Activated naive CD4-positive, alpha-beta T cell treated with anti-CD3 and anti-CD28 coated beads, Interleukin-2, amount 10 ng/mL, durations not matched to agents 7 days and 5 days (primary cell): ENCODE results near the gene RBMX.

Experiments
- CTCF ChIA-PET: fragments of 350-600 bp; sonication (Branson Sonifier 250); formaldehyde crosslinking; loops from one replicate; lab custom pipeline; 2021; ENCODE audit warnings: antibody characterized with exemption; lab: Charles Lee
- DNase-seq: peaks from one replicate; pipeline ENCODE4 v3.0.0-alpha.2; 2020
- H3K27ac Mint-ChIP-seq: one replicate; pipeline ENCODE4 v1.8.0; 2021; ENCODE audit warnings: mild to moderate bottlenecking, moderate library complexity, mixed read lengths
- H3K27me3 Mint-ChIP-seq: one replicate; pipeline ENCODE4 v1.8.0; 2021; ENCODE audit warnings: mild to moderate bottlenecking, mixed read lengths
- H3K36me3 Mint-ChIP-seq: one replicate; pipeline ENCODE4 v1.8.0; 2021; ENCODE audit warnings: mixed read lengths
- H3K4me1 Mint-ChIP-seq: one replicate; pipeline ENCODE4 v1.8.0; 2021; ENCODE audit warnings: mixed read lengths
- H3K4me3 Mint-ChIP-seq: one replicate; pipeline ENCODE4 v1.8.0; 2021; ENCODE audit warnings: mild to moderate bottlenecking, moderate library complexity, mixed read lengths
- H3K9me3 Mint-ChIP-seq: one replicate; pipeline ENCODE4 v1.8.0; 2021; ENCODE audit warnings: mixed read lengths

Gene RBMX

DNA sequence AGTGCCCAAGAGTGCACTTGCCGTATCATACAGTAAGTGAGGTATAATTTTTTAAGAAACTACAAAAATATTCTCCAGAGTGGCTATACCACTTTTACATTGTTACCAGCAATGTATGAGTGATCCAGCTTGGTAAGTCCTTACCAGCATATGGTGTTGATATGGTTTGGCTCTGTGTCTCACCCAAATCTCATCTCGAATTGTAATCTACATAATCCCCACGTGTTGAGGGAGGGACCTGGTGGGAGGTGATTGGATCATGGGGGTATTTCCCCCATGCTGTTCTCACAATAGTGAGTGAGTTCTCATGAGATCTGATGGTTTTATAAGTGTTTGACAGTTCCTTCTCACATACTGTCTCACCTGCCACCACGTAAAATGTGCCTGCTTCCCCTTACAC, 44.8 kb downstream of the RBMX start:
- CTCF ChIA-PET = no interaction called here
- no peaks in the 10 kb centered on the region for H3K27me3 Mint-ChIP-seq
- peaks cover 5% of the 10 kb centered on the region for H3K4me1 Mint-ChIP-seq
- peaks cover 5% of the 10 kb centered on the region for H3K36me3 Mint-ChIP-seq
- H3K27ac Mint-ChIP-seq = no peak overlapping the region
- no peak overlapping the region for H3K4me3 Mint-ChIP-seq
- no peaks in the 10 kb centered on the region for H3K9me3 Mint-ChIP-seq
- no peak for DNase-seq

DNA sequence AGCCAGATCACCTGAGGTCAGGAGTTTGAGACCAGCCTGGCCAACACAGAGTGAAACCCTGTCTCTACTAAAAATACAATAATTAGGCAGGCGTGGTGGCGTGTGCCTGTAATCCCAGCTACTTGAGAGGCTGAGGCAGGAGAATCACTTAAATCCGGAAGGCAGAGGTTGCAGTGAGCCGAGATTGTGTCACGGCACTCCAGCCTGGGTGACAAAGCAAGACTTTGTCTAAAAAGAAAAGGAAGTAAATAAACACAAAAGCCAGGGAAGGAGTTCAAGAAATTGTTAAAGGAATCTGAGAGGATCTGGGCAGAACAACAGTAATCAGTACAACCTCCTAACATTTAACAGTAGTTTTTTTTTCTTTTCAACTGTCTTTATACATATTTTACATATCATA, 51.1 kb downstream of the RBMX start:
- H3K36me3 Mint-ChIP-seq = no peaks in the 10 kb centered on the region
- H3K4me1 Mint-ChIP-seq = no peaks in the 10 kb centered on the region
- H3K9me3 Mint-ChIP-seq = no peaks in the 10 kb centered on the region
- no peaks in the 10 kb centered on the region for H3K27me3 Mint-ChIP-seq
- CTCF ChIA-PET = no interaction called here
- no peak for DNase-seq
- H3K4me3 Mint-ChIP-seq = no peak overlapping the region
- no peak overlapping the region for H3K27ac Mint-ChIP-seq

DNA sequence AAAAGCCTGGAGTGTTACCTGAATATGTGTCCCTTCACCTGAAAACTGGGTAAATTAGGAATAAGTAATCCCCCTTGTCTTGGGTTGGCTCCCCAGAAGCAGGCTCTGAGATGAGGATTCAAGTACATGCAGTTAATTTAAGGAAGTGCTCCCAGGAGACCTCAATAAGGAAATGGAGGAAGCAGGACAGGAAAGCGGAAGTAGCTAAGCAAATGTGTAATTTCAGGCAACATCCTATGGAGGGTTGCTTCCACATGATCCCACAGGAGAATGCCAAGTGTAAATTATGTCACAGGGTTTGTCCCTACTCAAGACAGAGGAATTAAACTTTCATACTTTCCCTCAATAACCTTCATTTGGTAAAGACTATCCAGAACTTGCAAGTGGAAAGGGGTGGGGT, 51.7 kb downstream of the RBMX start:
- DNase-seq = no peak
- CTCF ChIA-PET = no interaction called here
- Mint-ChIP-seq H3K4me3 (no peak overlapping the region), H3K4me1 (no peaks in the 10 kb centered on the region), H3K27ac (no peak overlapping the region), H3K36me3 (no peaks in the 10 kb centered on the region), H3K9me3 (no peaks in the 10 kb centered on the region), H3K27me3 (no peaks in the 10 kb centered on the region)

DNA sequence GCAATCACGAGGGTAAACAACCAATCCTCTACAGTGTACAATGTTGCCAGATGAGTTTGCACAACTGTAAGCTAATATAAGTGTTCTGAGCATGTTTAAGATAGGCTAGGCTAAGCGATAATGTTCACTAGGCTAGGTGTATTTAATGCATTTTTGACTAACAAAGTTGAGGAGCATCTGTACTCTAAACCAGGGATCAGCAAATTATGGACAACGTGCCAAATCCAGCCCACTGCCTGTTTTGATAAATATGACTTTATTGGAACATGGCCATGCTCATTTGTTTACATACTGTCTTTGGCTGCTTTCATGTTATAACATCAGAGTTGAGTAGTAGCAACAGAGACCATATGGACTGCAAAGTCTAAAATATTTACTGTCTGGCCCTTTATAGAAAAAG, 53.5 kb downstream of the RBMX start:
- no peaks in the 10 kb centered on the region for H3K4me1 Mint-ChIP-seq
- no peak overlapping the region for H3K4me3 Mint-ChIP-seq
- H3K36me3 Mint-ChIP-seq = no peaks in the 10 kb centered on the region
- H3K27me3 Mint-ChIP-seq = no peaks in the 10 kb centered on the region
- H3K9me3 Mint-ChIP-seq = no peaks in the 10 kb centered on the region
- H3K27ac Mint-ChIP-seq = no peak overlapping the region
- no peak for DNase-seq
- CTCF ChIA-PET = no interaction called here

DNA sequence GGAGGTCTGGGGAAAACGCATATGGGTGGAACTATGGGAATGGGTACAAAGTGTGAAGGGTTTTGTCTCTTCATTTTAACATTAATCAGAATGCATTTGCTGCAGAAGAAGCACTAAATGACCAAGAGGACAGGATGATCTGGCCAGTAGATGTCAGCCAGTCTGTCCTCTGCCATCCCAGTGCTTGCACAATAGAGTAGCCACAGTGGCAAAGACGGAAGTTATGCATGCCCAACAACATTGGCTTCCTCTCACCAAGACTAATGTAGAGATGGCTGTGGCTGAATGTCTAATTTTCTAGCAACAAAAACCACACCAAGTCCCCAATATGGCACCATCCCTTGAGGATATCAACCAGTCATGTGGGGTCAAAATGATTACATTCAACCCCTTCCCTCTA, 54.8 kb downstream of the RBMX start:
- DNase-seq = no peak
- H3K27ac Mint-ChIP-seq = no peak overlapping the region
- no peak overlapping the region for H3K4me3 Mint-ChIP-seq
- H3K36me3 Mint-ChIP-seq = no peaks in the 10 kb centered on the region
- H3K9me3 Mint-ChIP-seq = no peaks in the 10 kb centered on the region
- CTCF ChIA-PET = no interaction called here
- no peaks in the 10 kb centered on the region for H3K27me3 Mint-ChIP-seq
- H3K4me1 Mint-ChIP-seq = no peaks in the 10 kb centered on the region
